C4-2B (cell line): ENCODE measurements around the gene GPR4.

Experiments used
- H3K27ac ChIP-seq: fragments of 450-650 bp; 2 replicates; pipeline ENCODE4 v1.5.1; 2017
- CTCF ChIP-seq: fragments of 450-650 bp; conservative IDR thresholded peaks from 2 replicates; pipeline ENCODE4 v1.5.1; 2017; ENCODE audit warnings: mild to moderate bottlenecking
- ZFX ChIP-seq: fragments of 450-650 bp; IDR thresholded peaks from 2 replicates; pipeline ENCODE4 v1.6.1; 2017

The GPR4 gene

DNA sequence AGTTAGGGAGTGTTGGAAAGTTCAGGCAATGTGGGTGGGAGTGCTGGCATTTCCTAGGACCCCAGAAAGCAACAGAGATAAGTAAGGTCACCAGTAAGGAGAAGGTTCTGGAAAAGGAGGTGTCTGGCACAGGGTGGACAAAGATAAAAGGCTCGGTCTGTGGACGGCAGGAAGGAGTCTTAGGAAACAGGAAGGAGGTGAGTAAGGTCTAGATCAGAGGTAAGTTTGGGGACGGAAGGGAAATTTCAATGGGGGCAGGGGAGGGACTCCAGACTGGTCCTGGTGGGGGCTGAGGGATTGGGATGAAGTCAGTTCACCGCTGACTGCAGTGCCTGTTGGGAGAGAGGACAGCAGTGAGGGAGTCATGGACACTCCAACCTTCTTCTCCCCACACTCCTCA is 9.6 kb downstream of the GPR4 start:
- no peak for TF ChIP-seq ZFX
- no peak for TF ChIP-seq CTCF

DNA sequence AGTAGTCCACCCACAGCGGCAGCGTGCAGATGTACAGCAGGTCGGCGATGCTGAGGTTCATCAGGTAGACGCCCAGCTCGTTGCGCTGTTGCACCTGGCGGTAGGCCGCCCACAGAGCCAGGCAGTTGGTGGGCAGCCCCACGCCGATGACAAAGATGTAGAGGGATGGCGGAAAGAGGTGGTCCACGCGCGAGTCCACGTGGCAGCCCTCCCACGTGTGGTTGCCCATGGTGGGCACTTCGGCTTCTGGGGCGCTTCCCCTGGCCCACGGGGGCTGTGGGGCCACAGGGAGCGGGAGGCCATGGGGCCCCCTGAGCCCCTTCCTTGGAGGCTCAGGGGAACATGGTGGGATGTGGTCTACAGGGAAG is 10.4 kb downstream of the GPR4 start:
- TF ChIP-seq ZFX = no peak
- no peak for TF ChIP-seq CTCF
- H3K27ac ChIP-seq = no peak overlapping the region

More for the DNA sequence above, 9.6 kb downstream of the GPR4 start:
- H3K27ac ChIP-seq = no peak overlapping the region

- H3K27ac ChIP-seq = peak overlapping the region; percentile 8; the same call in 1 of the 2 replicates
- TF ChIP-seq CTCF (peak; percentile 68), ZFX (no peak)
Measured at GRCh38 chr19:45591004-45591637, 10.9 kb downstream of the GPR4 start.

- no peak for TF ChIP-seq ZFX
- no peak for TF ChIP-seq CTCF
- H3K27ac ChIP-seq = peak overlapping the region; percentile 8; the same call in 1 of the 2 replicates
Measured at GRCh38 chr19:45590300-45591003, 11.6 kb downstream of the GPR4 start.

GRCh38 chr19:45589768-45590167 is 12.2 kb downstream of the GPR4 start:
- no peak overlapping the region for H3K27ac ChIP-seq

GRCh38 chr19:45587873-45588272 is 14.1 kb downstream of the GPR4 start:
- no peak for TF ChIP-seq CTCF
- no peak for TF ChIP-seq ZFX
- H3K27ac ChIP-seq = no peak overlapping the region

More at GRCh38 chr19:45589768-45590167, 12.2 kb downstream of the GPR4 start:
- TF ChIP-seq CTCF (no peak), ZFX (no peak)

DNA sequence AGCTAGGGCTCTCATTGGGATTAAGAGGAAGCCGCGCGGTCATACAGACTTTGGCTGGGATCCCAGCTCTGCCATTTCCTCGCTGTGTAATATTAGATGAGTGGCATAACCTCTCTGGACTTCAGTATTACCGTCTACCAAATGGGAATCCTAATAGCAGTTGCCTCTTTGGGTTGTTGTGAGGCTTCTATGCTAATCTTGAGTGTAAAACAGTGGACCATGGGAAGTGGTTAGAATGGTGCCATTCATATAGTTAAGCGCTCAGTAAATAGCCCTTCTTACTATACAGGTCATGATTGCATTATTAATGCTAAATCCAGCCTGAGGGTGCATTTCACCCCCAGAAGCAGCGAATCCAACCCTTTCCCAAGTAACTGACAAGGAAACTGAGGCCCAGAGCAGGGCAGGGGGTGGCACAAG is 16.8 kb downstream of the GPR4 start:
- H3K27ac ChIP-seq = peak overlapping the region; percentile 85
- TF ChIP-seq CTCF = no peak
- no peak for TF ChIP-seq ZFX
